ENCODE data around the gene SIRT6. TPM values are rescaled to one million over a fixed set of nuclear protein-coding genes. Genes with fewer than 3 reads are reported as not detected.
A peak's percentile ranks its signal among the peaks of the same experiment; 100 is the strongest.

SIRT6 gene
- total and polyA plus RNA-seq, 10 donors, result 15.9 to 39.8 (median 29.9) TPM

GRCh38 chr19:4173479-4174212 is 8.7 kb downstream of the SIRT6 start:
- DNase-seq, result no peak
- Histone ChIP-seq H3K4me1 (peaks cover 0 to 8% (median 7%) of the 10 kb centered on the region in 6 donors), H3K27me3 (replicated peaks in 1 of 7) (peaks cover 0 to 34% (median 15%) of the 10 kb centered on the region in 7 donors), H3K9me3 (no peaks in the 10 kb centered on the region), H3K27ac (no peak overlapping the region), H3K36me3 (peaks cover 0 to 49% (median 36%) of the 10 kb centered on the region in 6 donors), H3K4me3 (no peak overlapping the region)
- TF ChIP-seq POLR2AphosphoS5 (IDR thresholded peaks at IDR 0.05), result no peak
- TF ChIP-seq, protein P1, sequence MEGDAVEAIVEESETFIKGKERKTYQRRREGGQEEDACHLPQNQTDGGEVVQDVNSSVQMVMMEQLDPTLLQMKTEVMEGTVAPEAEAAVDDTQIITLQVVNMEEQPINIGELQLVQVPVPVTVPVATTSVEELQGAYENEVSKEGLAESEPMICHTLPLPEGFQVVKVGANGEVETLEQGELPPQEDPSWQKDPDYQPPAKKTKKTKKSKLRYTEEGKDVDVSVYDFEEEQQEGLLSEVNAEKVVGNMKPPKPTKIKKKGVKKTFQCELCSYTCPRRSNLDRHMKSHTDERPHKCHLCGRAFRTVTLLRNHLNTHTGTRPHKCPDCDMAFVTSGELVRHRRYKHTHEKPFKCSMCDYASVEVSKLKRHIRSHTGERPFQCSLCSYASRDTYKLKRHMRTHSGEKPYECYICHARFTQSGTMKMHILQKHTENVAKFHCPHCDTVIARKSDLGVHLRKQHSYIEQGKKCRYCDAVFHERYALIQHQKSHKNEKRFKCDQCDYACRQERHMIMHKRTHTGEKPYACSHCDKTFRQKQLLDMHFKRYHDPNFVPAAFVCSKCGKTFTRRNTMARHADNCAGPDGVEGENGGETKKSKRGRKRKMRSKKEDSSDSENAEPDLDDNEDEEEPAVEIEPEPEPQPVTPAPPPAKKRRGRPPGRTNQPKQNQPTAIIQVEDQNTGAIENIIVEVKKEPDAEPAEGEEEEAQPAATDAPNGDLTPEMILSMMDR (IDR thresholded peaks at IDR 0.05 in 8 of 11, conservative IDR thresholded peaks at IDR 0.05 in 3 of 11), result no peak
- no peak for TF ChIP-seq POLR2A (IDR thresholded peaks at IDR 0.05)
- intact Hi-C loops (cut with DNase I; ENCODE audit: low total_unique reads), result no loop called here
- WGBS, 5 donors, result 44 to 63% (median 53%) methylated on average over 10 to 11 of the region's 11 CpGs

DNA sequence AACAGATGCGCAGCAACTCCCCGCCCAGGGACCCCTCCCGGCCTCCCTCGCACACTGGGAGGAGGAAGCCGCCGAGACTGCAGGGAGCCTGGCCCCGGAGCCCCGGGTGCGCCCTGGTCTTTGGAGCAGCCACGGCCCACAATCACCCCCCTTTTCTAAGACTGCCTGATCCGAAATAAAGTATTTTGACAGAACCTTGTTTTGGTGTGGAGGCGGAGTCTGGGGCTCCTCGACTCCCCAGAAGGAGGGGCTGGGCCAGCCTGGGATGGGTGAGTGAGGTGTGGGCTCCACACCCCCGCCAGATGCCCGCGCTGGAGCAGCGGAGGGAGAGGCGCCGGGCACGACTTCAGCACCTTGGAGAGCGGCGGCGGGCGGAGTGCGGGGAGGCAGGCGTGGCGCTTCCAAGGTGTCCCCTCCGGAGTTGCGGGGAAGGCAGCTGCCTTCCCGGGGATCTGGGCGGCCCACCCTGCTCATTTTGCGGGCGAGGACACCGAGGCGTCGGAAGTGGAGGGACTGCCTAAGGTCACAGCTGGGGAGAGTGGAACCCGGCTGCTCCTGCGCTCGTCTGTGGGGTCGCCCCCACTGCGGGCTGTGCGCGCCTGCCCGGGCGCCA is 9.4 kb downstream of the SIRT6 start:
- Histone ChIP-seq H3K4me1 (peaks cover 0 to 8% (median 7%) of the 10 kb centered on the region in 6 donors), H3K4me3 (no peak overlapping the region), H3K27ac (no peak overlapping the region), H3K9me3 (no peaks in the 10 kb centered on the region), H3K27me3 (replicated peaks in 1 of 7) (peaks cover 0 to 41% (median 15%) of the 10 kb centered on the region in 7 donors), H3K36me3 (peaks cover 0 to 42% (median 30%) of the 10 kb centered on the region in 6 donors)
- intact Hi-C loops (cut with DNase I; ENCODE audit: low total_unique reads), result no loop called here
- peak; percentile 84 for DNase-seq
- TF ChIP-seq POLR2A (IDR thresholded peaks at IDR 0.05), result no peak
- peak in 1 of 3 donors; percentile 53 for TF ChIP-seq POLR2AphosphoS5 (IDR thresholded peaks at IDR 0.05)
- TF ChIP-seq, protein P1 (IDR thresholded peaks at IDR 0.05 in 8 of 11, conservative IDR thresholded peaks at IDR 0.05 in 3 of 11), result no peak
- WGBS, 5 donors, result 8 to 13% (median 11%) methylated on average over 34 to 45 of the region's 45 CpGs

DNA sequence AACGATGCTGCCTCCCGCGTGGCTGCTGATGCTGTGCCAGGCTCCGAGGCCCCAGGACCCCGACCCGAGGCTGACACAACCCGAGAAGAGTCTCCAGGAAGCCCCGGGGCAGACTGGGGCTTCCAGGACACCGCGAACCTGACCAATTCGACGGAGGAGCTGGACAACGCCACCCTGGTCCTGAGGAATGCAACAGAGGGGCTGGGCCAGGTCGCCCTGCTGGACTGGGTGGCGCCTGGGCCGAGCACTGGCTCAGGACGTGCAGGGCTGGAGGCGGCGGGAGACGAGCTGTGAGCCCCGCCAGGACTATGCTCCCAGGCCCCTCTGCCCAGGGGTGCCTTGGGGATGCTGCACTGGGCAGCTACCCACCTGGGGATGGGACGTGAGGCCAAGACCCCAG is 10.7 kb downstream of the SIRT6 start:
- Histone ChIP-seq H3K4me1 (peaks cover 0 to 8% (median 7%) of the 10 kb centered on the region in 6 donors), H3K9me3 (no peaks in the 10 kb centered on the region), H3K27ac (no peak overlapping the region), H3K4me3 (no peak overlapping the region), H3K27me3 (replicated peaks in 1 of 7) (peaks cover 0 to 52% (median 15%) of the 10 kb centered on the region in 7 donors), H3K36me3 (peaks cover 0 to 29% (median 23%) of the 10 kb centered on the region in 6 donors)
- 62 to 73% (median 65%) methylated on average over 8 to 22 of the region's 22 CpGs for WGBS, 5 donors
- TF ChIP-seq POLR2A (IDR thresholded peaks at IDR 0.05), result no peak
- no peak for DNase-seq
- intact Hi-C loops (cut with DNase I; ENCODE audit: low total_unique reads), result no loop called here

GRCh38 chr19:4164262-4164661 is 18.1 kb downstream of the SIRT6 start:
- H3K9me3 ChIP-seq, result no peaks in the 10 kb centered on the region
- no peaks in the 10 kb centered on the region for H3K36me3 ChIP-seq
- no peak for DNase-seq
- no peak overlapping the region for H3K4me3 ChIP-seq
- H3K27me3 ChIP-seq (replicated peaks in 1 of 7), result peaks cover 0 to 51% (median 0%) of the 10 kb centered on the region in 7 donors
- 61 to 73% (median 67%) methylated on average over 11 of the region's 11 CpGs for WGBS, 5 donors
- no peak overlapping the region for H3K27ac ChIP-seq
- intact Hi-C loops (cut with DNase I; ENCODE audit: low total_unique reads), result no loop called here
- no peaks in the 10 kb centered on the region for H3K4me1 ChIP-seq
- TF ChIP-seq POLR2A (IDR thresholded peaks at IDR 0.05), result no peak
- TF ChIP-seq, protein P1 (IDR thresholded peaks at IDR 0.05 in 8 of 11, conservative IDR thresholded peaks at IDR 0.05 in 3 of 11), result no peak
- no peak for TF ChIP-seq POLR2AphosphoS5 (IDR thresholded peaks at IDR 0.05)

Data from spleen (tissue), 11 donors.